Measurements from ENCODE around the gene CD81.

DNA sequence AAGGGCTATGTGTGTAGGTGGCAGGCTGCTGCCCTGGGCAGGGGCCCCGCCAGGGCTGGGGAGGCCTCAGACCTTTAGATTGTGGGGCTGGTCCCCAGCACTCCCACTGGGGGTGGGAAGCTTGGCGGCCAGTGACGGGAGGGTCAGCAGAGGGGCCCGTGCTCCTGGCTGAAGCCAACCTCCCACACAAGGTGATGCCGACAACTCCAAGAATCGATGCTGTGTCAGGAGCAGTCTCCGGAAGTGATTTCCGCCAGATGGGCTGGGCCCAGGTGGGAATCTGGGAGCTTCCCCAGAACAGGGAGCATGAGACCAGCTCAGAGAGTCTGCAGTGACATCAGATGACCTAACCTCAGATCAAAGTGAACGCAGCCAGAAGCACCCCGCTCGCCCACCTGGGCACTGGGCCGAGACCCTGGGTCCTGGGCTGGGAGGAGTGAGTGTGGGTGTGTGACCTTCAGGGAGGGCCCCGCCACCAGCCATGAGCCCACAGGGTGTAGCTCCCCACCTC lies 59.5 kb downstream of the CD81 start:
- TF ChIP-seq EZH2phosphoT487 (conservative IDR thresholded peaks at IDR 0.05; ENCODE audit: low read length) = no peak
- TF ChIP-seq, protein P1, sequence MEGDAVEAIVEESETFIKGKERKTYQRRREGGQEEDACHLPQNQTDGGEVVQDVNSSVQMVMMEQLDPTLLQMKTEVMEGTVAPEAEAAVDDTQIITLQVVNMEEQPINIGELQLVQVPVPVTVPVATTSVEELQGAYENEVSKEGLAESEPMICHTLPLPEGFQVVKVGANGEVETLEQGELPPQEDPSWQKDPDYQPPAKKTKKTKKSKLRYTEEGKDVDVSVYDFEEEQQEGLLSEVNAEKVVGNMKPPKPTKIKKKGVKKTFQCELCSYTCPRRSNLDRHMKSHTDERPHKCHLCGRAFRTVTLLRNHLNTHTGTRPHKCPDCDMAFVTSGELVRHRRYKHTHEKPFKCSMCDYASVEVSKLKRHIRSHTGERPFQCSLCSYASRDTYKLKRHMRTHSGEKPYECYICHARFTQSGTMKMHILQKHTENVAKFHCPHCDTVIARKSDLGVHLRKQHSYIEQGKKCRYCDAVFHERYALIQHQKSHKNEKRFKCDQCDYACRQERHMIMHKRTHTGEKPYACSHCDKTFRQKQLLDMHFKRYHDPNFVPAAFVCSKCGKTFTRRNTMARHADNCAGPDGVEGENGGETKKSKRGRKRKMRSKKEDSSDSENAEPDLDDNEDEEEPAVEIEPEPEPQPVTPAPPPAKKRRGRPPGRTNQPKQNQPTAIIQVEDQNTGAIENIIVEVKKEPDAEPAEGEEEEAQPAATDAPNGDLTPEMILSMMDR (IDR thresholded peaks at IDR 0.05; ENCODE audit: insufficient read depth, low read length, poor library complexity, severe bottlenecking) = no peak

Measured in SU-DHL-6 (cell line).